Naive thymus-derived CD4-positive, alpha-beta T cell (primary cell): ENCODE measurements around the gene APCDD1L. TPM values are rescaled to one million over a fixed set of nuclear protein-coding genes. Genes with fewer than 3 reads are reported as not detected.

Source experiments
- ATAC-seq: fragments of 150-1000 bp; cut with Tn5 transposase; 2 replicates; pipeline ENCODE4 v1.10.0; 2021; ENCODE audit warnings: mild to moderate bottlenecking, moderate library complexity
- CTCF ChIA-PET: fragments of 350-600 bp; sonication (Branson Sonifier 250); formaldehyde crosslinking; loops from one replicate; lab custom pipeline; 2021; ENCODE audit warnings: antibody characterized with exemption; lab: Charles Lee
- POLR2A ChIA-PET: fragments of 350-600 bp; sonication (Branson Sonifier 250); formaldehyde crosslinking; loops from one replicate; lab custom pipeline; 2021; ENCODE audit warnings: antibody characterized with exemption, inconsistent platforms; lab: Charles Lee
- DNase-seq, 9 donors: peaks; one replicate each; pipeline versions ENCODE4 v3.0.0 to v3.0.0-alpha.2; 2020 to 2022; ENCODE audit warnings: mixed read lengths in 1 of 9
- H3K27ac ChIP-seq: one replicate; pipeline ENCODE4 v1.7.0; 2013; ENCODE audit warnings: mild to moderate bottlenecking, low read depth, low read length, moderate library complexity
- H3K27me3 ChIP-seq, 2 donors: one replicate each; pipeline ENCODE4 v1.7.0; 2013; ENCODE audit warnings: low read length in 2 of 2, mild to moderate bottlenecking in 2 of 2, moderate library complexity in 2 of 2; ENCODE audit not compliant: control insufficient read depth in 2 of 2, insufficient read depth in 2 of 2
- H3K36me3 ChIP-seq, 3 experiments: 1 replicate in 2 of 3; 2 replicates in 1 of 3; pipeline ENCODE4 v1.7.0; 2013; ENCODE audit warnings: low read length in 3 of 3, mild to moderate bottlenecking in 3 of 3, moderate library complexity in 1 of 3; ENCODE audit not compliant: insufficient read depth in 3 of 3, control insufficient read depth in 2 of 3
- H3K4me1 ChIP-seq, 2 donors: one replicate each; pipeline ENCODE4 v1.7.0; 2013; ENCODE audit warnings: low read length in 2 of 2, mild to moderate bottlenecking in 2 of 2, moderate library complexity in 1 of 2; ENCODE audit not compliant: control insufficient read depth in 2 of 2, insufficient read depth in 2 of 2
- H3K4me3 ChIP-seq: 2 replicates; pipeline ENCODE4 v1.7.0; 2013; ENCODE audit warnings: mild to moderate bottlenecking, low read length
- H3K9me3 ChIP-seq, 3 experiments: 1 replicate in 2 of 3; 2 replicates in 1 of 3; pipeline ENCODE4 v1.7.0; 2013; ENCODE audit warnings: low read length in 3 of 3; ENCODE audit not compliant: control insufficient read depth in 2 of 3
- H3K27ac Mint-ChIP-seq, 9 donors: one replicate each; pipeline ENCODE4 v1.8.0; 2020 to 2022; ENCODE audit warnings: mixed read lengths in 9 of 9, mild to moderate bottlenecking in 8 of 9, moderate library complexity in 5 of 9, inconsistent platforms in 2 of 9
- H3K27me3 Mint-ChIP-seq, 5 donors: one replicate each; pipeline ENCODE4 v1.8.0; 2021 to 2022; ENCODE audit warnings: mixed read lengths in 5 of 5, mild to moderate bottlenecking in 1 of 5
- H3K36me3 Mint-ChIP-seq, 5 donors: one replicate each; pipeline ENCODE4 v1.8.0; 2020 to 2022; ENCODE audit warnings: mixed read lengths in 5 of 5, mild to moderate bottlenecking in 3 of 5, inconsistent platforms in 1 of 5
- H3K4me1 Mint-ChIP-seq, 7 donors: one replicate each; pipeline ENCODE4 v1.8.0; 2020 to 2022; ENCODE audit warnings: mixed read lengths in 7 of 7, mild to moderate bottlenecking in 3 of 7, inconsistent platforms in 1 of 7
- H3K4me3 Mint-ChIP-seq, 10 donors: one replicate each; pipeline ENCODE4 v1.8.0; 2020 to 2022; ENCODE audit warnings: mild to moderate bottlenecking in 10 of 10, mixed read lengths in 10 of 10, moderate library complexity in 6 of 10, inconsistent platforms in 2 of 10
- H3K9me3 Mint-ChIP-seq, 11 donors: one replicate each; pipeline ENCODE4 v1.8.0; 2020 to 2022; ENCODE audit warnings: mixed read lengths in 11 of 11, mild to moderate bottlenecking in 4 of 11, inconsistent platforms in 1 of 11, moderate library complexity in 1 of 11
- intact Hi-C, 2 donors: fragments of 100-400 bp; cut with micrococcal nuclease; formaldehyde crosslinking; loops; one replicate each; pipeline ENCODE4 v1.15.1; 2023
- polyA plus RNA-seq, 2 donors: library from polyadenylated mRNA; unstranded; fragments of 300-500 nt; fragmentation: Illumina TruSeq; gene quantifications; one replicate each; pipeline ENCODE4 v1.2.3, GENCODE V29; 2021
- total RNA-seq, 6 experiments: library from RNA in 5 of 6; stranded (reverse) in 5 of 6; gene quantifications; 1 replicate in 5 of 6; 2 replicates in 1 of 6; pipeline ENCODE4 v1.2.3 and lab custom pipeline; 2021 to 2026

APCDD1L gene
- total and polyA plus RNA-seq, 7 experiments from 2014 or later, result 0.09 to 0.18 TPM; not detected in 5

DNA sequence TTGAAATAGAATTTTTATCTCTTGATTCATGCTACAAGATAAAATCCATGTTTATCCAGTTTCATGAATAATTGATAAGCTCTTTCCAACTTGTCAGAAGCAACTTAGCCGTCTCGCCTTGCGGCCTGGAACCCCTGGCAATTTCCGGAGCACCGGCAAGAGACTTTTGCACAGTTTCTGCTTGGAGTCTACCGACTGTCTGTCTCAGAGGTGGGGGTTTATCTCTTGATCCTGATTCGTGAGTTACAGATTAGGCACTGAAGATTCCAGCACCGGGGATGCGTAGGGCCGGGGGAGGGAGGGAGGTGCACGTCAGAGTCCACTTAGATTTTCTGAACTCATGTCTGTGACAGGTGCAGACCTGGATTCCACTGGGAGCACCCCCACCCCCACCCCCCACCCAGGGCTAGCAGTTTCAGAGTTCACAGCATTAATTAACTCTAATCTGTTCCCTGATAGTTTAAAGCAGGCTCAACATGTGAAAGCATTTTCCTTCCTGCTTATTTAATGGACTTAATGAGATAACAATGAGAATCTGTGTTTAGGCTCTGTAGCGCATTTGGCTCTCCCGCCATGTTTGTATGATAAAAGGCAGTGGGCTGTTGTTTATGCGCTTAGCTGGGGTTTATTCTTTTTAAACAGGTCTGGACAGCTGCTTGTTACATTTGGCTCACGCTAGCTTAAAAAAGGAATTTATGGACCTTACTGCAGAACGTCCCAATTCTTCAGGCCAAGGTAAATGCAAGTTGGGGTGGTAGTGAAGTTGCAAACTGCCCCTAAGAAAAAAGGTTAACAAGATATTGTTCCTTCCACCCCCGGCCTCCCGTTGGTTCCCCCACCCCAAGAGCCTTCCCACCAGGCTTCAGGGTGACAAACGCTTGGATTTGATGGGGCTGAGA is 8.1 kb upstream of the APCDD1L start:
- no peak overlapping the region for H3K27ac Mint-ChIP-seq
- no peak for DNase-seq
- intact Hi-C loops, result no loop called here
- Histone ChIP-seq H3K4me3 (no peak overlapping the region), H3K9me3 (peaks cover 0 to 6% (median 0%) of the 10 kb centered on the region in 3 experiments), H3K4me1 (no peaks in the 10 kb centered on the region), H3K27me3 (no peaks in the 10 kb centered on the region), H3K36me3 (no peaks in the 10 kb centered on the region), H3K27ac (no peak overlapping the region)
- peaks cover 0 to 9% (median 0%) of the 10 kb centered on the region in 5 donors for H3K36me3 Mint-ChIP-seq
- H3K27me3 Mint-ChIP-seq, result peaks cover 0 to 5% (median 1%) of the 10 kb centered on the region in 5 donors
- ChIA-PET POLR2A (no interaction called here), CTCF (no interaction called here)
- H3K9me3 Mint-ChIP-seq, result peaks cover 5 to 31% (median 9%) of the 10 kb centered on the region in 11 donors
- ATAC-seq, result no peak
- H3K4me3 Mint-ChIP-seq, result no peak overlapping the region
- H3K4me1 Mint-ChIP-seq, result no peaks in the 10 kb centered on the region

DNA sequence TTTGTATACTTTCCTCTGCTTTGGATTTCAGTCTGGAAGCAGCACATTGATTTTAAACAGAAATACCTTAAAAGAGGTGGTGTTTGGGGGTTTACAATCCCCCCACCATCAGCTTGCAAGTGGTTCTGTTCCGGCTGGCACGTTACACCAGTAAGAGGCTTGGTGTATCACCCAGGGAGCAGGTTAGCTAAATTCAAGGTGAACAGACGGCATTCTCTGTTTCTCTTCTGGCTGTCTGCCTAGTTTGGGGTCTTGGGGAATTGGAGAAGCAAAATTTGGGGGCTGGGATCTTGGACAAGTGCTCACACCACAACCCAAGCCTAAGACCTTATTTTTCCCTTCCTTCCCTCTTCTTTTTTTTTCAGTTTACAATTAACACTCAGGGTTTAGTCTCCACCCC is 7.5 kb upstream of the APCDD1L start:
- no peak overlapping the region for H3K27ac Mint-ChIP-seq
- H3K9me3 Mint-ChIP-seq, result peaks cover 5 to 30% (median 9%) of the 10 kb centered on the region in 11 donors
- H3K9me3 ChIP-seq, result peaks cover 0 to 6% (median 0%) of the 10 kb centered on the region in 3 experiments
- H3K36me3 Mint-ChIP-seq, result peaks cover 0 to 9% (median 0%) of the 10 kb centered on the region in 5 donors
- intact Hi-C loops, result no loop called here
- no peaks in the 10 kb centered on the region for H3K4me1 Mint-ChIP-seq
- POLR2A ChIA-PET, result no interaction called here
- no peak overlapping the region for H3K4me3 Mint-ChIP-seq
- H3K4me1 ChIP-seq, result no peaks in the 10 kb centered on the region
- H3K27me3 Mint-ChIP-seq, result peaks cover 0 to 5% (median 3%) of the 10 kb centered on the region in 5 donors
- DNase-seq, result no peak
- no peaks in the 10 kb centered on the region for H3K36me3 ChIP-seq
- no peak for ATAC-seq
- CTCF ChIA-PET, result no interaction called here
- H3K27ac ChIP-seq, result no peak overlapping the region
- no peak overlapping the region for H3K4me3 ChIP-seq
- no peaks in the 10 kb centered on the region for H3K27me3 ChIP-seq

DNA sequence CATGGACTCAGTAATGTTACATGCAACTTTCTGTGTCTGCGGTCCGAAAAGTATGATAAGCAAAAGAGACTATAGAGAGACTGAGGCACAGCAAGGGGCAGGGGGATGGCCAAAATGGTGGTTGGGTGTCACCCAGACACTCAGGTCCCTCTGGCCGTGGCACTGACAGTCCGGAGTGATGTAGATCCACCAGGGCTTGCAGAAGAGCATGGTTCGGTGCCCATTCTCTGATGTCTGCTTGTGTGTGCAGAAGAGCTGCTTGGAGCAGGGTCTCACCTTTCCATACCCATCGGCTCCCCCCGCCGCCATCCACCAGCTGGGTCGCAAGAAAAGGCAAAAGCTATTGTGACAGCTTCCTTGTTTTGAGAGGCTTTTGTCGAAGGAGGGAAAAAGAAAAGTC is 6.6 kb upstream of the APCDD1L start:
- H3K27me3 Mint-ChIP-seq, result peaks cover 5 to 10% (median 7%) of the 10 kb centered on the region in 5 donors
- no peak overlapping the region for H3K4me3 ChIP-seq
- H3K36me3 Mint-ChIP-seq, result peaks cover 0 to 6% (median 0%) of the 10 kb centered on the region in 5 donors
- H3K27ac Mint-ChIP-seq, result no peak overlapping the region
- no peaks in the 10 kb centered on the region for H3K36me3 ChIP-seq
- ChIA-PET POLR2A (no interaction called here), CTCF (interaction anchor here (0.7 kb wide), 1 partner anchor 987 kb away, joined by 3 read pairs; no protein-coding TSS in a partner anchor)
- H3K9me3 Mint-ChIP-seq, result peaks cover 1 to 21% (median 6%) of the 10 kb centered on the region in 11 donors
- H3K9me3 ChIP-seq, result peaks cover 0 to 6% (median 0%) of the 10 kb centered on the region in 3 experiments
- DNase-seq, result no peak
- H3K27ac ChIP-seq, result no peak overlapping the region
- H3K4me3 Mint-ChIP-seq, result no peak overlapping the region
- no peaks in the 10 kb centered on the region for H3K4me1 ChIP-seq
- intact Hi-C loops, result no loop called here
- H3K4me1 Mint-ChIP-seq, result no peaks in the 10 kb centered on the region
- no peaks in the 10 kb centered on the region for H3K27me3 ChIP-seq
- ATAC-seq, result no peak

DNA sequence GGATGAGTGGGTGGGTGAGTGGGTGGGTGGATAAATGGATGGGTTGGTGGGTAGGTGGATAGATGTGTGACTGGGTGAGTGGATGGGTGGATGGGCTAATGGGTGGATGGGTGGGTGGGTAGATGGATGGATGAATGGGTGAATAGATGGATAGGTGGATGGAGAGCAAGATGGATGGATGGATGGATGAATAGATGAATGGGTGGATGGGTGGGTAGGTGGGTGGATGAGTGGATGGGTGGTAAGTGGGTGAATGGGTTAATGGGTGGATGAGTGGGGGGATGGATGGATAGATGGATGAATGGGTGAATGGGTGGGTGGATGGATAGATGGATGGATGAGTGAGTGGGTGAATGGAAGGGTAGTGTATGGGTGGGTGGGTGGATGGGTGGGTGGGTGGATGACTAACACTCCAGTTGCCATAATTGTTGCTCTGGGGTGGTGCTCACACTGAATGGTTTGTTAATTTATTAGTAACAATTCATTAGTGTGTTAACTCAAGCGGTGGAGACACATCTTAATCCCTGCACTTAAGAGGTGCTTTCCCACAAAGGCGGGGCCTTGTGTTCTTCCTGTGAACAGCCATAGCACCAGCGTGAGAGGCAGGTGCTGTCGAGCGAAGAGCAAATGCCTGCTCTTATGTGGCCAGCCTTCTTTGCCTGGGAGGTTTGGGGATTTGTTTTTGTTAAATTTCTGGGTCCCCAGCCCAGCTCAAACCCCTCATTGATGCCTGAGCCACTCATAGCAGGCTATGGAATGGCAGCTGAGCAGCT is 4.9 kb upstream of the APCDD1L start:
- Histone ChIP-seq H3K4me1 (no peaks in the 10 kb centered on the region), H3K36me3 (no peaks in the 10 kb centered on the region), H3K9me3 (no peaks in the 10 kb centered on the region), H3K27me3 (peaks cover 0 to 4% of the 10 kb centered on the region in 2 donors), H3K27ac (no peak overlapping the region), H3K4me3 (no peak overlapping the region)
- peaks cover 0 to 4% (median 0%) of the 10 kb centered on the region in 11 donors for H3K9me3 Mint-ChIP-seq
- POLR2A ChIA-PET, result no interaction called here
- no peak for DNase-seq
- CTCF ChIA-PET, result no interaction called here
- no peak overlapping the region for H3K4me3 Mint-ChIP-seq
- no peak overlapping the region for H3K27ac Mint-ChIP-seq
- intact Hi-C loops, result no loop called here
- no peaks in the 10 kb centered on the region for H3K4me1 Mint-ChIP-seq
- no peak for ATAC-seq
- H3K36me3 Mint-ChIP-seq, result no peaks in the 10 kb centered on the region
- H3K27me3 Mint-ChIP-seq, result peaks cover 13 to 26% (median 21%) of the 10 kb centered on the region in 5 donors

GRCh38 chr20:58518896-58519593 is 3.8 kb upstream of the APCDD1L start:
- ATAC-seq, result no peak
- intact Hi-C loops, result no loop called here
- H3K27ac Mint-ChIP-seq, result no peak overlapping the region

DNA sequence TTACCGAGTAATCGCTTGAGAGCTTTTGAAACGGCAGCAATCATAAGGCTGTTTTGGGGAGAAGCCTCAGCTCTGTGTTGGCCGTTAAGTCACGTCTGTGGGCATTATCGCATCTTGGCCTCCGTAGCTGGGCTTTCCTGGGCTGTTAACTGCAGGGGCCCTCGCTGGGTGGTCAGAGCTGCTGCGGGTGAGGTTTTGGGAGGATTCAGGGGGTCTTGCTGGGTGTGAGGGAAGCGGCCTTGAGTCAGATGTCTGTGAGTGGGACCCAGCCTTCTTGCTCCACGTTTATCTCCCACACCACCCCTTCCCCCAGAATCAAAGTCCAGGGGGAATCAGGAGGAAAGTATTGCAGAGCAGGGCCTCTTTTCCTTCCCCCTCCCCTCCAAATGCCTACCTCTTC is 3.2 kb upstream of the APCDD1L start:
- ATAC-seq, result no peak
- H3K4me1 ChIP-seq, result no peaks in the 10 kb centered on the region

More at GRCh38 chr20:58518896-58519593, 3.8 kb upstream of the APCDD1L start:
- no peak for DNase-seq
- Histone ChIP-seq H3K9me3 (no peaks in the 10 kb centered on the region), H3K4me3 (no peak overlapping the region), H3K4me1 (no peaks in the 10 kb centered on the region), H3K36me3 (no peaks in the 10 kb centered on the region), H3K27ac (no peak overlapping the region), H3K27me3 (peaks cover 0 to 4% of the 10 kb centered on the region in 2 donors)
- H3K4me3 Mint-ChIP-seq, result no peak overlapping the region
- ChIA-PET CTCF (no interaction called here), POLR2A (no interaction called here)
- H3K4me1 Mint-ChIP-seq, result no peaks in the 10 kb centered on the region
- H3K9me3 Mint-ChIP-seq, result peaks cover 0 to 2% (median 0%) of the 10 kb centered on the region in 11 donors
- H3K27me3 Mint-ChIP-seq, result peaks cover 13 to 30% (median 25%) of the 10 kb centered on the region in 5 donors
- no peaks in the 10 kb centered on the region for H3K36me3 Mint-ChIP-seq

More for the DNA sequence above, 3.2 kb upstream of the APCDD1L start:
- DNase-seq, result no peak
- no peaks in the 10 kb centered on the region for H3K36me3 ChIP-seq
- no peak overlapping the region for H3K27ac ChIP-seq
- no peaks in the 10 kb centered on the region for H3K36me3 Mint-ChIP-seq
- POLR2A ChIA-PET, result no interaction called here
- H3K9me3 ChIP-seq, result no peaks in the 10 kb centered on the region
- intact Hi-C loops, result no loop called here
- no peak overlapping the region for H3K4me3 Mint-ChIP-seq
- peaks cover 16 to 33% (median 29%) of the 10 kb centered on the region in 5 donors for H3K27me3 Mint-ChIP-seq
- H3K27ac Mint-ChIP-seq, result no peak overlapping the region
- H3K4me1 Mint-ChIP-seq, result no peaks in the 10 kb centered on the region
- CTCF ChIA-PET, result no interaction called here
- no peak overlapping the region for H3K4me3 ChIP-seq
- H3K9me3 Mint-ChIP-seq, result no peaks in the 10 kb centered on the region
- H3K27me3 ChIP-seq, result peaks cover 0 to 4% of the 10 kb centered on the region in 2 donors
